WTC11 (cell line): Measurements from ENCODE around the gene ABHD17B. TPM values are rescaled to one million over a fixed set of nuclear protein-coding genes. Genes with fewer than 3 reads are reported as not detected.

Experiments used
- ATAC-seq: fragments of 200-7000 bp; cut with Tn5 transposase; 2 replicates; pipeline ENCODE4 v1.10.0; 2021; ENCODE audit warnings: mild to moderate bottlenecking, moderate library complexity
- CTCF ChIA-PET: fragments of 300-600 bp; sonication (Branson Sonifier 250); formaldehyde crosslinking; loops from one replicate; lab custom pipeline; 2021; ENCODE audit warnings: antibody characterized with exemption; lab: Charles Lee
- POLR2A ChIA-PET: fragments of 350-600 bp; sonication (Branson Sonifier 250); formaldehyde crosslinking; loops from one replicate; lab custom pipeline; 2021; ENCODE audit warnings: antibody characterized with exemption; lab: Charles Lee
- DNase-seq: peaks from one replicate; pipeline ENCODE4 v3.0.0; 2021; ENCODE audit warnings: low spot score
- H3K27ac Mint-ChIP-seq: 2 replicates; pipeline ENCODE4 v1.8.0; 2021; ENCODE audit warnings: mixed read lengths
- H3K27me3 Mint-ChIP-seq: 2 replicates; pipeline ENCODE4 v1.8.0; 2021; ENCODE audit warnings: low read depth, mild to moderate bottlenecking, moderate library complexity, mixed read lengths
- H3K36me3 Mint-ChIP-seq: 2 replicates; pipeline ENCODE4 v1.8.0; 2021; ENCODE audit warnings: mixed read lengths
- H3K4me1 Mint-ChIP-seq: 2 replicates; pipeline ENCODE4 v1.8.0; 2022; ENCODE audit warnings: mixed read lengths
- H3K4me3 Mint-ChIP-seq: 2 replicates; pipeline ENCODE4 v1.8.0; 2021; ENCODE audit warnings: mild to moderate bottlenecking, moderate library complexity, mixed read lengths
- H3K9me3 Mint-ChIP-seq: 2 replicates; pipeline ENCODE4 v1.8.0; 2021; ENCODE audit warnings: mixed read lengths
- ELF4 ChIP-seq: sonication (generic); formaldehyde crosslinking; IDR thresholded peaks from 2 replicates; pipeline ENCODE4 v1.8.1; 2022; ENCODE audit warnings: low read depth, mild to moderate bottlenecking, moderate library complexity, missing genetic modification reagents
- EMX1 ChIP-seq: fragments of 250-450 bp; sonication (Bioruptor Pico); IDR thresholded peaks from 2 replicates; pipeline ENCODE4 v1.8.0; 2021; ENCODE audit warnings: mild to moderate bottlenecking
- ESRRA ChIP-seq: sonication (generic); formaldehyde crosslinking; IDR thresholded peaks from 2 replicates; pipeline ENCODE4 v1.8.1; 2022; ENCODE audit warnings: mild to moderate bottlenecking, missing genetic modification reagents, borderline replicate concordance
- FOXP1 ChIP-seq: sonication (generic); formaldehyde crosslinking; IDR thresholded peaks from 2 replicates; pipeline ENCODE4 v1.8.0; 2022; ENCODE audit warnings: missing genetic modification reagents, mild to moderate bottlenecking, moderate library complexity, borderline replicate concordance
- GABPB1 ChIP-seq: sonication (generic); formaldehyde crosslinking; IDR thresholded peaks from 2 replicates; pipeline ENCODE4 v1.8.1; 2023; ENCODE audit warnings: mild to moderate bottlenecking, missing genetic modification reagents
- IRF2 ChIP-seq: sonication (generic); formaldehyde crosslinking; IDR thresholded peaks from 2 replicates; pipeline ENCODE4 v1.8.0; 2022; ENCODE audit warnings: low read depth, missing genetic modification reagents, borderline replicate concordance
- JAZF1 ChIP-seq: fragments of 250-450 bp; sonication (Bioruptor Pico); IDR thresholded peaks from 2 replicates; pipeline ENCODE4 v1.9.0; 2021; ENCODE audit warnings: moderate library complexity, mild to moderate bottlenecking, inconsistent platforms
- MXD4 ChIP-seq: fragments of 250-450 bp; sonication (Bioruptor Pico); IDR thresholded peaks from 2 replicates; pipeline ENCODE4 v1.8.0; 2021; ENCODE audit warnings: mild to moderate bottlenecking, moderate library complexity, borderline replicate concordance
- NFE2L1 ChIP-seq: sonication (generic); formaldehyde crosslinking; IDR thresholded peaks from 2 replicates; pipeline ENCODE4 v1.8.1; 2023; ENCODE audit warnings: missing genetic modification reagents
- NR1H2 ChIP-seq: sonication (generic); formaldehyde crosslinking; IDR thresholded peaks from 2 replicates; pipeline ENCODE4 v1.9.0; 2021; ENCODE audit warnings: mild to moderate bottlenecking, moderate library complexity, missing genetic modification reagents
- NR2C2 ChIP-seq: sonication (generic); formaldehyde crosslinking; IDR thresholded peaks from 2 replicates; pipeline ENCODE4 v1.8.0; 2022; ENCODE audit warnings: mild to moderate bottlenecking, missing genetic modification reagents
- RORB ChIP-seq: fragments of 250-450 bp; sonication (Bioruptor Pico); IDR thresholded peaks from 2 replicates; pipeline ENCODE4 v1.9.0; 2021; ENCODE audit warnings: mild to moderate bottlenecking
- SOX15 ChIP-seq: fragments of 250-450 bp; sonication (Bioruptor Pico); IDR thresholded peaks from 2 replicates; pipeline ENCODE4 v1.9.0; 2021; ENCODE audit warnings: mild to moderate bottlenecking
- TEAD4 ChIP-seq: sonication (generic); formaldehyde crosslinking; IDR thresholded peaks from 2 replicates; pipeline ENCODE4 v1.8.0; 2022; ENCODE audit warnings: mild to moderate bottlenecking, missing genetic modification reagents
- USF1 ChIP-seq: sonication (generic); formaldehyde crosslinking; IDR thresholded peaks from 2 replicates; pipeline ENCODE4 v1.8.0; 2022; ENCODE audit warnings: mild to moderate bottlenecking, missing genetic modification reagents
- ZMAT4 ChIP-seq: fragments of 250-450 bp; sonication (Bioruptor Pico); IDR thresholded peaks from 2 replicates; pipeline ENCODE4 v1.9.0; 2021; ENCODE audit warnings: mild to moderate bottlenecking
- ZNF121 ChIP-seq: sonication (generic); formaldehyde crosslinking; IDR thresholded peaks from 2 replicates; pipeline ENCODE4 v1.8.0; 2023; ENCODE audit warnings: missing genetic modification reagents
- ZNF263 ChIP-seq: sonication (generic); formaldehyde crosslinking; IDR thresholded peaks from 2 replicates; pipeline ENCODE4 v1.8.1; 2022; ENCODE audit warnings: low read depth, mild to moderate bottlenecking, moderate library complexity, missing genetic modification reagents
- ZNF317 ChIP-seq: sonication (generic); formaldehyde crosslinking; IDR thresholded peaks from 2 replicates; pipeline ENCODE4 v1.8.1; 2023; ENCODE audit warnings: low read depth, mild to moderate bottlenecking, moderate library complexity, missing genetic modification reagents, borderline replicate concordance
- ZNF396 ChIP-seq: fragments of 250-450 bp; sonication (Bioruptor Pico); IDR thresholded peaks from 2 replicates; pipeline ENCODE4 v1.8.0; 2021; ENCODE audit warnings: mild to moderate bottlenecking, moderate library complexity, borderline replicate concordance
- total RNA-seq: library from RNA; stranded (reverse); gene quantifications from 3 replicates; pipeline ENCODE4 v1.2.3, GENCODE V29; 2021
- TF ChIP-seq, protein P1 (sequence below): sonication (generic); formaldehyde crosslinking; IDR thresholded peaks from 2 replicates; pipeline ENCODE4 v1.8.1; 2023; ENCODE audit warnings: mild to moderate bottlenecking, missing genetic modification reagents
- TF ChIP-seq, protein P2 (sequence below): sonication (generic); formaldehyde crosslinking; IDR thresholded peaks from 2 replicates; pipeline ENCODE4 v1.8.1; 2022; ENCODE audit warnings: low read depth, missing genetic modification reagents, borderline replicate concordance
- TF ChIP-seq, protein P3 (sequence below): fragments of 250-450 bp; sonication (Bioruptor Pico); conservative IDR thresholded peaks from 2 replicates; pipeline ENCODE4 v1.9.0; 2021; ENCODE audit warnings: mild to moderate bottlenecking
- TF ChIP-seq, protein P4 (sequence below): sonication (generic); formaldehyde crosslinking; IDR thresholded peaks from 2 replicates; pipeline ENCODE4 v1.8.1; 2022; ENCODE audit warnings: mild to moderate bottlenecking, missing genetic modification reagents, moderate library complexity, borderline replicate concordance
- TF ChIP-seq, protein P5 (sequence below): fragments of 250-450 bp; sonication (Bioruptor Pico); IDR thresholded peaks from 2 replicates; pipeline ENCODE4 v1.9.0; 2021; ENCODE audit warnings: moderate library complexity, mild to moderate bottlenecking, inconsistent platforms, borderline replicate concordance
- TF ChIP-seq, protein P6 (sequence below): fragments of 200-600 bp; IDR thresholded peaks from 2 replicates; pipeline ENCODE4 v1.8.0; 2022; ENCODE audit warnings: antibody characterized with exemption

ABHD17B gene
- total RNA-seq, 1 experiment from 2014 or later, result 56.6 TPM

GRCh38 chr9:71826279-71826678, 84.7 kb downstream of the ABHD17B start:
- CTCF ChIA-PET, result interaction anchor here (0.6 kb wide), 1 partner anchor 199 kb away, joined by 3 read pairs; no protein-coding TSS in a partner anchor
- POLR2A ChIA-PET, result no interaction called here
- no peak for ATAC-seq
- TF ChIP-seq, protein P1, sequence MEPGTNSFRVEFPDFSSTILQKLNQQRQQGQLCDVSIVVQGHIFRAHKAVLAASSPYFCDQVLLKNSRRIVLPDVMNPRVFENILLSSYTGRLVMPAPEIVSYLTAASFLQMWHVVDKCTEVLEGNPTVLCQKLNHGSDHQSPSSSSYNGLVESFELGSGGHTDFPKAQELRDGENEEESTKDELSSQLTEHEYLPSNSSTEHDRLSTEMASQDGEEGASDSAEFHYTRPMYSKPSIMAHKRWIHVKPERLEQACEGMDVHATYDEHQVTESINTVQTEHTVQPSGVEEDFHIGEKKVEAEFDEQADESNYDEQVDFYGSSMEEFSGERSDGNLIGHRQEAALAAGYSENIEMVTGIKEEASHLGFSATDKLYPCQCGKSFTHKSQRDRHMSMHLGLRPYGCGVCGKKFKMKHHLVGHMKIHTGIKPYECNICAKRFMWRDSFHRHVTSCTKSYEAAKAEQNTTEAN (CRISPR knock-in tag), result no peak
- TF ChIP-seq USF1 (CRISPR knock-in tag) (no peak), ELF4 (CRISPR knock-in tag) (no peak), JAZF1 (CRISPR knock-in tag) (no peak), ZMAT4 (no peak), EMX1 (no peak), NR2C2 (CRISPR knock-in tag) (no peak), ZNF121 (CRISPR knock-in tag) (no peak), ZNF317 (CRISPR knock-in tag) (no peak), ZNF396 (CRISPR knock-in tag) (no peak), GABPB1 (no peak)
- TF ChIP-seq, protein P2, sequence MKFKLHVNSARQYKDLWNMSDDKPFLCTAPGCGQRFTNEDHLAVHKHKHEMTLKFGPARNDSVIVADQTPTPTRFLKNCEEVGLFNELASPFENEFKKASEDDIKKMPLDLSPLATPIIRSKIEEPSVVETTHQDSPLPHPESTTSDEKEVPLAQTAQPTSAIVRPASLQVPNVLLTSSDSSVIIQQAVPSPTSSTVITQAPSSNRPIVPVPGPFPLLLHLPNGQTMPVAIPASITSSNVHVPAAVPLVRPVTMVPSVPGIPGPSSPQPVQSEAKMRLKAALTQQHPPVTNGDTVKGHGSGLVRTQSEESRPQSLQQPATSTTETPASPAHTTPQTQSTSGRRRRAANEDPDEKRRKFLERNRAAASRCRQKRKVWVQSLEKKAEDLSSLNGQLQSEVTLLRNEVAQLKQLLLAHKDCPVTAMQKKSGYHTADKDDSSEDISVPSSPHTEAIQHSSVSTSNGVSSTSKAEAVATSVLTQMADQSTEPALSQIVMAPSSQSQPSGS, result no peak
- TF ChIP-seq, protein P3, sequence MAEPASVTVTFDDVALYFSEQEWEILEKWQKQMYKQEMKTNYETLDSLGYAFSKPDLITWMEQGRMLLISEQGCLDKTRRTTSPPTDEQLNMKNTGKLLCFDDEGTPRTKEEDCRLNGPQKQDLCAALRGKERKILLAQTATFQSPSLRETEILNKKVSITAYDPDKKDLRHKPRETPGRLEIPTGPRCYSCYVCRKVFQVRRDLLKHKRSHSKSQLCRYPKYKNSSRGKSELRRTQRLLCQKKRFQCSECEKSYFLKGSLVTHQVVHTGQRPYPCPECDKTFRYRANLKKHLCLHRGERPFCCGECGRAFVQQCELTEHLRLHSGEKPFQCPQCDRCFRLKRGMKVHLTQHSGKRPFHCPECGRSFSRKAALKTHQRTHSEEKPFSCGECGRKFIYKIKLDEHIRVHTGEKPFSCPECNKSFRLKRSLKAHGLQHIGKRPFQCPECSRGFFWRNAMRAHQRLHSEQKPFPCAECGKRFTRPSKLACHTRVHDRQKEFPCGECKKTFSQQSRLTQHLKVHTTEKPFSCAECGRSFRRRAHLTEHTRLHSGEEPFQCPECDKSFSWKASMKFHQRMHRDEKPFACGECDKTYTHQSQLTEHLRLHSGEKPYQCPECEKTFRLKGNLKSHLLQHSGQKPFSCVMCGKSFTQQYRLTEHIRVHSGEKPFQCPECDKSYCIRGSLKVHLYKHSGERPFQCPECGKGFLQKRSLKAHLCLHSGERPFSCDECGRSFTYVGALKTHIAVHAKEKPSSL (CRISPR knock-in tag), result no peak
- TF ChIP-seq, protein P4, sequence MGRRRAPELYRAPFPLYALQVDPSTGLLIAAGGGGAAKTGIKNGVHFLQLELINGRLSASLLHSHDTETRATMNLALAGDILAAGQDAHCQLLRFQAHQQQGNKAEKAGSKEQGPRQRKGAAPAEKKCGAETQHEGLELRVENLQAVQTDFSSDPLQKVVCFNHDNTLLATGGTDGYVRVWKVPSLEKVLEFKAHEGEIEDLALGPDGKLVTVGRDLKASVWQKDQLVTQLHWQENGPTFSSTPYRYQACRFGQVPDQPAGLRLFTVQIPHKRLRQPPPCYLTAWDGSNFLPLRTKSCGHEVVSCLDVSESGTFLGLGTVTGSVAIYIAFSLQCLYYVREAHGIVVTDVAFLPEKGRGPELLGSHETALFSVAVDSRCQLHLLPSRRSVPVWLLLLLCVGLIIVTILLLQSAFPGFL (CRISPR knock-in tag), result no peak
- no peak for DNase-seq
- no peaks in the 10 kb centered on the region for H3K27me3 Mint-ChIP-seq
- peaks cover 26% of the 10 kb centered on the region for H3K4me1 Mint-ChIP-seq
- peaks cover 8% of the 10 kb centered on the region for H3K9me3 Mint-ChIP-seq
- H3K4me3 Mint-ChIP-seq, result no peak overlapping the region
- H3K36me3 Mint-ChIP-seq, result 0 out of 2 replicates have a peak, but pooled peaks cover 4% of the 10 kb centered on the region
- H3K27ac Mint-ChIP-seq, result no peak overlapping the region

DNA sequence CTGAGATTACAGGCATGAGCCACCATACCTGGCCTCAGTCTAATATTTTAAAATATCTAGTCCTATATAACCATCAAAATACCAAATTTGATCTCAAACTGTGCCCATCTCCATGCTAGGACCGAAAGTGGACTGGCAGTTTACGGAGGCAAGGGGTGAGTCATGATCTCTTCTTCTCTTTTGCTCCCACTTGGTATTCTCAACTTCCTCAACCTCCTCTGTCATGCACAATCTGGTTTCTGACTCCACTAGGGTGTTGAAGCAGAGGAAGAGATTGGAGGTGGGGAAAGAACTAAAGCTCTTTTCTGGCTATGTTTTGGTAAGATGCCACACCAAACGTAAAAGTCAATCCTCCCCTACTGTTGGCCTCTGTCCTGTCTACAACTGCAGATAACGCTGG, 86.7 kb downstream of the ABHD17B start:
- peaks cover 8% of the 10 kb centered on the region for H3K9me3 Mint-ChIP-seq
- peak overlapping the region; percentile 34; the same call in 1 of the 2 replicates for H3K27ac Mint-ChIP-seq
- ATAC-seq, result no peak
- CTCF ChIA-PET, result no interaction called here
- no peaks in the 10 kb centered on the region for H3K27me3 Mint-ChIP-seq
- peaks cover 39% of the 10 kb centered on the region for H3K4me1 Mint-ChIP-seq
- DNase-seq, result no peak
- H3K36me3 Mint-ChIP-seq, result 0 out of 2 replicates have a peak, but pooled peaks cover 4% of the 10 kb centered on the region
- TF ChIP-seq ESRRA (CRISPR knock-in tag) (no peak), NFE2L1 (CRISPR knock-in tag) (no peak), NR1H2 (no peak), NR2C2 (CRISPR knock-in tag) (no peak), MXD4 (CRISPR knock-in tag) (no peak), RORB (CRISPR knock-in tag) (no peak), FOXP1 (CRISPR knock-in tag) (no peak), IRF2 (CRISPR knock-in tag) (no peak), ZNF396 (CRISPR knock-in tag) (no peak), ZNF263 (CRISPR knock-in tag) (no peak), SOX15 (CRISPR knock-in tag) (no peak), TEAD4 (CRISPR knock-in tag) (no peak)
- TF ChIP-seq, protein P5, sequence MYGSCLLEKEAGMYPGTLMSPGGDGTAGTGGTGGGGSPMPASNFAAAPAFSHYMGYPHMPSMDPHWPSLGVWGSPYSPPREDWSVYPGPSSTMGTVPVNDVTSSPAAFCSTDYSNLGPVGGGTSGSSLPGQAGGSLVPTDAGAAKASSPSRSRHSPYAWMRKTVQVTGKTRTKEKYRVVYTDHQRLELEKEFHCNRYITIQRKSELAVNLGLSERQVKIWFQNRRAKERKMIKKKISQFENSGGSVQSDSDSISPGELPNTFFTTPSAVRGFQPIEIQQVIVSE (CRISPR knock-in tag), result no peak
- TF ChIP-seq, protein P6, sequence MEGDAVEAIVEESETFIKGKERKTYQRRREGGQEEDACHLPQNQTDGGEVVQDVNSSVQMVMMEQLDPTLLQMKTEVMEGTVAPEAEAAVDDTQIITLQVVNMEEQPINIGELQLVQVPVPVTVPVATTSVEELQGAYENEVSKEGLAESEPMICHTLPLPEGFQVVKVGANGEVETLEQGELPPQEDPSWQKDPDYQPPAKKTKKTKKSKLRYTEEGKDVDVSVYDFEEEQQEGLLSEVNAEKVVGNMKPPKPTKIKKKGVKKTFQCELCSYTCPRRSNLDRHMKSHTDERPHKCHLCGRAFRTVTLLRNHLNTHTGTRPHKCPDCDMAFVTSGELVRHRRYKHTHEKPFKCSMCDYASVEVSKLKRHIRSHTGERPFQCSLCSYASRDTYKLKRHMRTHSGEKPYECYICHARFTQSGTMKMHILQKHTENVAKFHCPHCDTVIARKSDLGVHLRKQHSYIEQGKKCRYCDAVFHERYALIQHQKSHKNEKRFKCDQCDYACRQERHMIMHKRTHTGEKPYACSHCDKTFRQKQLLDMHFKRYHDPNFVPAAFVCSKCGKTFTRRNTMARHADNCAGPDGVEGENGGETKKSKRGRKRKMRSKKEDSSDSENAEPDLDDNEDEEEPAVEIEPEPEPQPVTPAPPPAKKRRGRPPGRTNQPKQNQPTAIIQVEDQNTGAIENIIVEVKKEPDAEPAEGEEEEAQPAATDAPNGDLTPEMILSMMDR, result no peak
- no peak overlapping the region for H3K4me3 Mint-ChIP-seq
- POLR2A ChIA-PET, result no interaction called here
